Left lung (tissue), 10 donors: ENCODE data around the gene DUSP10. TPM values are rescaled to one million over a fixed set of nuclear protein-coding genes. Genes with fewer than 3 reads are reported as not detected.

Experiments
- ATAC-seq: fragments of 200-7000 bp; cut with Tn5 transposase; one replicate; pipeline ENCODE4 v1.9.1; 2020; ENCODE audit warnings: moderate library complexity
- DNase-seq, 4 donors: peaks; one replicate each; pipeline ENCODE4 v3.0.0-alpha.2; 2013 to 2020
- H3K27ac ChIP-seq, 2 donors: fragments of 200-600 bp; sonication (generic) in 1 of 2; one replicate each; pipeline versions ENCODE4 v1.5.0 to v1.8.0; 2020 to 2021
- H3K27me3 ChIP-seq, 2 donors: fragments of 200-600 bp; sonication (generic) in 1 of 2; one replicate each; pipeline versions ENCODE4 v1.5.0 to v1.8.0; 2020 to 2021
- H3K36me3 ChIP-seq, 2 donors: fragments of 200-600 bp; sonication (generic) in 1 of 2; one replicate each; pipeline versions ENCODE4 v1.5.0 to v1.8.0; 2020 to 2021
- H3K4me1 ChIP-seq, 2 donors: fragments of 200-600 bp; one replicate each; pipeline ENCODE4 v1.8.0; 2021
- H3K4me3 ChIP-seq, 2 donors: fragments of 200-600 bp; sonication (generic) in 1 of 2; one replicate each; pipeline versions ENCODE4 v1.5.0 to v1.8.0; 2020 to 2021; ENCODE audit warnings: mild to moderate bottlenecking in 1 of 2
- H3K9me3 ChIP-seq, 2 donors: fragments of 200-600 bp; sonication (generic) in 1 of 2; one replicate each; pipeline versions ENCODE4 v1.5.0 to v1.8.0; 2020 to 2021
- CTCF ChIP-seq, 2 donors: fragments of 200-600 bp; sonication (generic) in 1 of 2; IDR thresholded peaks; one replicate each; pipeline versions ENCODE4 v1.5.0 to v1.8.0; 2021; ENCODE audit warnings: antibody characterized with exemption in 2 of 2
- intact Hi-C, 2 donors: fragments of 100-400 bp; cut with DNase I; formaldehyde crosslinking; loops; one replicate each; pipeline versions ENCODE4 v1.11.2 to v1.14.2; 2022
- polyA plus RNA-seq, 6 donors: library from polyadenylated mRNA; unstranded; fragments of 120-200 nt; gene quantifications; one replicate each; pipeline ENCODE4 v1.2.1, GENCODE V29; 2013; ENCODE audit not compliant: insufficient read length in 6 of 6
- total RNA-seq, 2 donors: library from RNA; stranded (reverse); fragmentation: NEBNext Ultra II Directional; extraction: Animal tissue kit (Norgen Biotek cat#: 25700); gene quantifications; one replicate each; pipeline ENCODE4 v1.2.1, GENCODE V29; 2021
- donor health status: DM: no; HTN: yes; CAD: no.
- donor health status: DM: no; HTN: no; CAD: no.

Gene DUSP10
- total and polyA plus RNA-seq, 8 donors, result 4.6 to 14.5 (median 6.8) TPM

- ATAC-seq (no peak), DNase-seq (no peak)
- peaks cover 11 to 63% of the 10 kb centered on the region in 2 donors for H3K4me1 ChIP-seq
- no peak for TF ChIP-seq CTCF (IDR thresholded peaks at IDR 0.05)
- no peak overlapping the region for H3K4me3 ChIP-seq
- intact Hi-C loops, result no loop called here
- no peaks in the 10 kb centered on the region for H3K36me3 ChIP-seq
- H3K27ac ChIP-seq, result no peak overlapping the region
- peaks cover 0 to 9% of the 10 kb centered on the region in 2 donors for H3K9me3 ChIP-seq
- no peaks in the 10 kb centered on the region for H3K27me3 ChIP-seq
Observed at GRCh38 chr1:221723018-221723847, 18.7 kb downstream of the DUSP10 start.

GRCh38 chr1:221722254-221723017, 19.5 kb downstream of the DUSP10 start:
- Histone ChIP-seq H3K4me1 (peaks cover 14 to 62% of the 10 kb centered on the region in 2 donors), H3K9me3 (peaks cover 0 to 9% of the 10 kb centered on the region in 2 donors), H3K4me3 (no peak overlapping the region), H3K36me3 (no peaks in the 10 kb centered on the region), H3K27me3 (no peaks in the 10 kb centered on the region), H3K27ac (no peak overlapping the region)
- intact Hi-C loops, result no loop called here
- DNase-seq, result no peak
- no peak for TF ChIP-seq CTCF (IDR thresholded peaks at IDR 0.05)
- ATAC-seq, result no peak

- H3K27ac ChIP-seq, result no peak overlapping the region
- no peaks in the 10 kb centered on the region for H3K27me3 ChIP-seq
- H3K4me3 ChIP-seq, result no peak overlapping the region
- no peak for TF ChIP-seq CTCF (IDR thresholded peaks at IDR 0.05)
- ATAC-seq (no peak), DNase-seq (no peak)
- intact Hi-C loops, result no loop called here
- H3K4me1 ChIP-seq, result peaks cover 12 to 47% of the 10 kb centered on the region in 2 donors
- H3K36me3 ChIP-seq, result no peaks in the 10 kb centered on the region
- H3K9me3 ChIP-seq, result peaks cover 0 to 9% of the 10 kb centered on the region in 2 donors
Observed at GRCh38 chr1:221720545-221720944, 21.3 kb downstream of the DUSP10 start.

GRCh38 chr1:221719987-221720386, 21.9 kb downstream of the DUSP10 start:
- Histone ChIP-seq H3K4me1 (peaks cover 12 to 47% of the 10 kb centered on the region in 2 donors), H3K9me3 (peaks cover 0 to 9% of the 10 kb centered on the region in 2 donors), H3K27me3 (no peaks in the 10 kb centered on the region), H3K27ac (peak overlapping the region in 1 of 2 donors; percentile 4), H3K36me3 (no peaks in the 10 kb centered on the region), H3K4me3 (no peak overlapping the region)
- intact Hi-C loops, result no loop called here
- ATAC-seq (no peak), DNase-seq (no peak)
- TF ChIP-seq CTCF (IDR thresholded peaks at IDR 0.05), result no peak

GRCh38 chr1:221719278-221719597, 22.7 kb downstream of the DUSP10 start:
- DNase-seq (no peak), ATAC-seq (no peak)
- intact Hi-C loops, result no loop called here
- H3K27me3 ChIP-seq, result no peaks in the 10 kb centered on the region
- no peaks in the 10 kb centered on the region for H3K36me3 ChIP-seq
- H3K27ac ChIP-seq, result peak overlapping the region in 1 of 2 donors; percentile 5
- H3K9me3 ChIP-seq, result peaks cover 0 to 9% of the 10 kb centered on the region in 2 donors
- H3K4me1 ChIP-seq, result peaks cover 15 to 46% of the 10 kb centered on the region in 2 donors
- TF ChIP-seq CTCF (IDR thresholded peaks at IDR 0.05), result no peak
- H3K4me3 ChIP-seq, result no peak overlapping the region
